CD14-positive monocyte (primary cell): ENCODE measurements around the gene FCHO2. TPM values are rescaled to one million over a fixed set of nuclear protein-coding genes. Genes with fewer than 3 reads are reported as not detected.

Experiments used
- DNase-seq, 3 donors: peaks; one replicate each; pipeline ENCODE4 v3.0.0-alpha.2; 2011 to 2022
- H2AFZ ChIP-seq: 2 replicates; pipeline ENCODE4 v1.6.0; 2012; ENCODE audit warnings: mild to moderate bottlenecking, low read depth, low read length, inconsistent platforms; ENCODE audit not compliant: insufficient read depth, poor library complexity, severe bottlenecking
- H3K27ac ChIP-seq, 2 donors: 1 replicate in 1 of 2; 2 replicates in 1 of 2; pipeline ENCODE4 v1.5.1; 2012 to 2013; ENCODE audit warnings: low read length in 2 of 2, control low read depth in 1 of 2, inconsistent platforms in 1 of 2, low read depth in 1 of 2, mild to moderate bottlenecking in 1 of 2
- H3K27me3 ChIP-seq, 2 donors: one replicate each; pipeline versions ENCODE4 v1.6.0 to v1.6.1; 2011 to 2013; ENCODE audit warnings: low read length in 2 of 2; ENCODE audit not compliant: control insufficient read depth in 2 of 2, insufficient read depth in 2 of 2
- H3K36me3 ChIP-seq, 2 donors: replicated peaks in 1 of 2; 1 replicate in 1 of 2; 2 replicates in 1 of 2; pipeline versions ENCODE4 v1.5.1 to v1.6.1; 2012 to 2013; ENCODE audit warnings: low read length in 2 of 2, control low read depth in 1 of 2, inconsistent platforms in 1 of 2, mild to moderate bottlenecking in 1 of 2; ENCODE audit not compliant: insufficient read depth in 2 of 2, control insufficient read depth in 1 of 2
- H3K4me1 ChIP-seq, 2 donors: 1 replicate in 1 of 2; 2 replicates in 1 of 2; pipeline versions ENCODE4 v1.5.1 to v1.6.1; 2012 to 2013; ENCODE audit warnings: low read length in 2 of 2, control low read depth in 1 of 2, inconsistent platforms in 1 of 2, mild to moderate bottlenecking in 1 of 2, moderate library complexity in 1 of 2; ENCODE audit not compliant: insufficient read depth in 2 of 2, control insufficient read depth in 1 of 2
- H3K4me2 ChIP-seq: replicated peaks from 2 replicates; pipeline ENCODE3; 2012; ENCODE audit warnings: low read length, moderate library complexity, mild to moderate bottlenecking; ENCODE audit not compliant: poor library complexity, severe bottlenecking; ENCODE audit errors: extremely low read depth
- H3K4me3 ChIP-seq, 3 experiments: fragments of 200-600 bp in 1 of 3; sonication (generic) in 1 of 3; replicated peaks in 1 of 3; 1 replicate in 2 of 3; 2 replicates in 1 of 3; pipeline ENCODE4 v1.5.1; 2011 to 2013; ENCODE audit warnings: low read length in 3 of 3, mild to moderate bottlenecking in 3 of 3, control low read depth in 2 of 3, low read depth in 2 of 3, inconsistent platforms in 1 of 3, moderate library complexity in 1 of 3
- H3K79me2 ChIP-seq: 2 replicates; pipeline ENCODE4 v1.6.0; 2012; ENCODE audit warnings: mild to moderate bottlenecking, control low read depth, inconsistent platforms, low read length, moderate library complexity; ENCODE audit not compliant: insufficient read depth
- H3K9ac ChIP-seq: 2 replicates; pipeline ENCODE4 v1.6.0; 2017; ENCODE audit warnings: low read length, mild to moderate bottlenecking; ENCODE audit not compliant: insufficient read depth, poor library complexity, severe bottlenecking
- H3K9me3 ChIP-seq, 2 donors: replicated peaks in 1 of 2; 1 replicate in 1 of 2; 2 replicates in 1 of 2; pipeline versions ENCODE4 v1.5.1 to v1.6.1; 2012 to 2013; ENCODE audit warnings: low read length in 2 of 2, control low read depth in 1 of 2; ENCODE audit not compliant: control insufficient read depth in 1 of 2, insufficient read depth in 1 of 2
- H4K20me1 ChIP-seq: 2 replicates; pipeline ENCODE4 v1.6.0; 2012; ENCODE audit warnings: mild to moderate bottlenecking, low read length, control low read depth, moderate library complexity; ENCODE audit not compliant: insufficient read depth
- H3K27ac Mint-ChIP-seq, 7 donors: one replicate each; pipeline ENCODE4 v1.8.0; 2020; ENCODE audit warnings: mild to moderate bottlenecking in 7 of 7, mixed read lengths in 7 of 7, moderate library complexity in 6 of 7, inconsistent platforms in 2 of 7
- H3K27me3 Mint-ChIP-seq, 3 donors: one replicate each; pipeline ENCODE4 v1.8.0; 2021 to 2022; ENCODE audit warnings: low read depth in 3 of 3, mild to moderate bottlenecking in 3 of 3, mixed read lengths in 3 of 3, moderate library complexity in 3 of 3, inconsistent platforms in 1 of 3
- H3K36me3 Mint-ChIP-seq, 2 donors: one replicate each; pipeline ENCODE4 v1.8.0; 2020; ENCODE audit warnings: mixed read lengths in 2 of 2, inconsistent platforms in 1 of 2, mild to moderate bottlenecking in 1 of 2
- H3K4me1 Mint-ChIP-seq: one replicate; pipeline ENCODE4 v1.8.0; 2020; ENCODE audit warnings: mild to moderate bottlenecking, mixed read lengths
- H3K4me3 Mint-ChIP-seq, 2 donors: one replicate each; pipeline ENCODE4 v1.8.0; 2020; ENCODE audit warnings: mild to moderate bottlenecking in 2 of 2, mixed read lengths in 2 of 2, moderate library complexity in 1 of 2
- H3K9me3 Mint-ChIP-seq, 7 donors: one replicate each; pipeline ENCODE4 v1.8.0; 2020 to 2022; ENCODE audit warnings: mixed read lengths in 7 of 7, mild to moderate bottlenecking in 6 of 7, moderate library complexity in 6 of 7, inconsistent platforms in 2 of 7
- CTCF ChIP-seq: fragments of 200-600 bp; IDR thresholded peaks from one replicate; pipeline ENCODE4 v1.8.0; 2022; ENCODE audit warnings: antibody characterized with exemption, mild to moderate bottlenecking
- WGBS: methylation state at CpG from one replicate; pipeline ENCODE4 v1.1.5; 2013; ENCODE audit warnings: missing lambda C conversion rate; ENCODE audit not compliant: insufficient coverage; 5-methylcytosine and 5-hydroxymethylcytosine counted together
- intact Hi-C, 2 donors: fragments of 100-400 bp; cut with micrococcal nuclease; formaldehyde crosslinking; loops; one replicate each; pipeline versions ENCODE4 v1.15.0 to v1.15.1; 2023
- polyA plus RNA-seq, 3 donors: library from polyadenylated mRNA; depleted of rRNA in 1 of 3; unstranded in 2 of 3; stranded (reverse) in 1 of 3; fragments of 300-500 nt in 2 of 3; fragments of >200 nt in 1 of 3; fragmentation: Illumina TruSeq in 2 of 3; gene quantifications; 1 replicate in 2 of 3; 2 replicates in 1 of 3; pipeline ENCODE4 v1.2.3, GENCODE V29; 2012 to 2021

Gene FCHO2
- polyA plus RNA-seq, 3 donors, result 8.3 to 10.1 (median 9.9) TPM

GRCh38 chr5:73130811-73131210, 175.0 kb downstream of the FCHO2 start:
- H3K4me1 ChIP-seq, result no peaks in the 10 kb centered on the region

GRCh38 chr5:73131711-73132425, 176.0 kb downstream of the FCHO2 start:
- Mint-ChIP-seq H3K27me3 (peaks cover 33 to 85% (median 59%) of the 10 kb centered on the region in 3 donors), H3K4me1 (no peaks in the 10 kb centered on the region), H3K9me3 (peaks cover 0 to 2% (median 0%) of the 10 kb centered on the region in 7 donors), H3K36me3 (no peaks in the 10 kb centered on the region), H3K4me3 (no peak overlapping the region), H3K27ac (peak overlapping the region in 1 of 7 donors; percentile 5)
- H3K27me3 ChIP-seq, result peaks cover 10 to 81% of the 10 kb centered on the region in 2 donors
- TF ChIP-seq CTCF, result no peak
- no peaks in the 10 kb centered on the region for H3K36me3 ChIP-seq
- no peaks in the 10 kb centered on the region for H3K79me2 ChIP-seq
- no peak overlapping the region for H2AFZ ChIP-seq
- DNase-seq, result no peak
- no peaks in the 10 kb centered on the region for H3K4me1 ChIP-seq
- intact Hi-C loops, result no loop called here
- WGBS, result no CpG with 5 or more reads among the region's 3 CpGs
- no peak overlapping the region for H3K9ac ChIP-seq
- H3K27ac ChIP-seq, result no peak overlapping the region
- H3K4me3 ChIP-seq, result no peak overlapping the region
- H3K9me3 ChIP-seq, result no peaks in the 10 kb centered on the region
- H3K4me2 ChIP-seq, result no peak overlapping the region
- H4K20me1 ChIP-seq, result no peaks in the 10 kb centered on the region

More at GRCh38 chr5:73130811-73131210, 175.0 kb downstream of the FCHO2 start:
- Histone ChIP-seq H3K9me3 (no peaks in the 10 kb centered on the region), H4K20me1 (no peaks in the 10 kb centered on the region), H3K4me2 (no peak overlapping the region), H3K79me2 (no peaks in the 10 kb centered on the region), H3K36me3 (no peaks in the 10 kb centered on the region), H3K4me3 (no peak overlapping the region), H3K27ac (no peak overlapping the region), H3K27me3 (peaks cover 11 to 79% of the 10 kb centered on the region in 2 donors), H3K9ac (no peak overlapping the region), H2AFZ (no peak overlapping the region)
- no CpG with 5 or more reads among the region's 1 CpG for WGBS
- TF ChIP-seq CTCF, result no peak
- no peaks in the 10 kb centered on the region for H3K4me1 Mint-ChIP-seq
- H3K27ac Mint-ChIP-seq, result no peak overlapping the region
- DNase-seq, result no peak
- intact Hi-C loops, result no loop called here
- H3K36me3 Mint-ChIP-seq, result no peaks in the 10 kb centered on the region
- H3K4me3 Mint-ChIP-seq, result no peak overlapping the region
- peaks cover 30 to 82% (median 55%) of the 10 kb centered on the region in 3 donors for H3K27me3 Mint-ChIP-seq
- H3K9me3 Mint-ChIP-seq, result peaks cover 0 to 2% (median 0%) of the 10 kb centered on the region in 7 donors
